ENCODE data around the gene HOXB5. TPM values are rescaled to one million over a fixed set of nuclear protein-coding genes. Genes with fewer than 3 reads are reported as not detected.

Gene HOXB5
- total RNA-seq, 1 experiment from 2014 or later, result 0.95 TPM

GRCh38 chr17:48559840-48560817, 33.5 kb downstream of the HOXB5 start:
- BruUV-seq (replicated peaks), result no TSS peak
- ChIA-PET CTCF (no interaction called here), POLR2A (ENCODE audit: unreplicated experiment) (no interaction called here)
- Histone ChIP-seq H3K79me2 (ENCODE audit: low read length) (no peaks in the 10 kb centered on the region), H3K4me2 (ENCODE audit: low read length) (no peak overlapping the region), H3K36me3 (ENCODE audit: low read depth, low read length) (no peaks in the 10 kb centered on the region), H3K9ac (ENCODE audit: low read length) (no peak overlapping the region), H3K4me1 (ENCODE audit: insufficient read depth, low read length) (peaks cover 19% of the 10 kb centered on the region), H2AFZ (ENCODE audit: low read length) (no peak overlapping the region), H3K27ac (ENCODE audit: low read length) (no peak overlapping the region), H3F3A (ENCODE audit: low read length, unreplicated experiment) (no peaks in the 10 kb centered on the region), H3K4me3 (ENCODE audit: low read length) (no peak overlapping the region), H4K20me1 (ENCODE audit: low read length) (no peaks in the 10 kb centered on the region), H3K9me3 (ENCODE audit: low read length) (no peaks in the 10 kb centered on the region), H3K9me2 (replicated peaks; ENCODE audit: low read length) (no peaks in the 10 kb centered on the region), H3K27me3 (ENCODE audit: low read length) (no peaks in the 10 kb centered on the region)
- DNase-seq (no peak), ATAC-seq (no peak)
- intact Hi-C loops (cut with micrococcal nuclease), result loop anchor here (5.0 kb wide), 1 partner anchor 63 kb away; no protein-coding TSS in a partner anchor
- TF ChIP-seq CTCF (conservative IDR thresholded peaks at IDR 0.05; ENCODE audit: low read depth, low read length) (no peak), EZH2 (IDR thresholded peaks at IDR 0.05; ENCODE audit: low read length, unreplicated experiment) (no peak), EZH2phosphoT487 (IDR thresholded peaks at IDR 0.05; ENCODE audit: borderline replicate concordance, low read length) (no peak)

GRCh38 chr17:48559122-48559839, 34.3 kb downstream of the HOXB5 start:
- TF ChIP-seq CTCF (conservative IDR thresholded peaks at IDR 0.05; ENCODE audit: low read depth, low read length), result no peak
- TF ChIP-seq EZH2phosphoT487 (IDR thresholded peaks at IDR 0.05; ENCODE audit: borderline replicate concordance, low read length), result no peak
- TF ChIP-seq EZH2 (IDR thresholded peaks at IDR 0.05; ENCODE audit: low read length, unreplicated experiment), result no peak
- H4K20me1 ChIP-seq (ENCODE audit: low read length), result no peaks in the 10 kb centered on the region
- no peaks in the 10 kb centered on the region for H3K27me3 ChIP-seq (ENCODE audit: low read length)
- H3K4me1 ChIP-seq (ENCODE audit: insufficient read depth, low read length), result peaks cover 25% of the 10 kb centered on the region
- ChIA-PET CTCF (no interaction called here), POLR2A (ENCODE audit: unreplicated experiment) (no interaction called here)
- no peak overlapping the region for H3K27ac ChIP-seq (ENCODE audit: low read length)
- H3K9me3 ChIP-seq (ENCODE audit: low read length), result no peaks in the 10 kb centered on the region
- no peak overlapping the region for H3K4me2 ChIP-seq (ENCODE audit: low read length)
- H3F3A ChIP-seq (ENCODE audit: low read length, unreplicated experiment), result no peaks in the 10 kb centered on the region
- H3K36me3 ChIP-seq (ENCODE audit: low read depth, low read length), result no peaks in the 10 kb centered on the region
- no peaks in the 10 kb centered on the region for H3K9me2 ChIP-seq (replicated peaks; ENCODE audit: low read length)
- no TSS peak for BruUV-seq (replicated peaks)
- H3K4me3 ChIP-seq (ENCODE audit: low read length), result no peak overlapping the region
- ATAC-seq (no peak), DNase-seq (no peak)
- H2AFZ ChIP-seq (ENCODE audit: low read length), result no peak overlapping the region
- H3K79me2 ChIP-seq (ENCODE audit: low read length), result no peaks in the 10 kb centered on the region; the same call in 1 of the 2 replicates
- no peak overlapping the region for H3K9ac ChIP-seq (ENCODE audit: low read length)
- intact Hi-C loops (cut with micrococcal nuclease), result loop anchor here (5.0 kb wide), 1 partner anchor 62 kb away; no protein-coding TSS in a partner anchor

Measured in PC-3 (cell line).